PC-3 (cell line): ENCODE data around the gene FRMPD1.

Source experiments
- CTCF ChIP-seq: fragments of 300-600 bp; sonication (generic); conservative IDR thresholded peaks from 2 replicates; pipeline ENCODE4 v1.5.1; 2017; ENCODE audit warnings: antibody characterized with exemption, low read depth, mild to moderate bottlenecking, low read length
- EZH2 ChIP-seq: fragments of 300-600 bp; sonication (generic); IDR thresholded peaks from one replicate; pipeline ENCODE4 v1.6.1; 2017; ENCODE audit warnings: antibody characterized with exemption, mild to moderate bottlenecking, low read length; ENCODE audit not compliant: unreplicated experiment
- EZH2phosphoT487 ChIP-seq: fragments of 300-600 bp; sonication (generic); IDR thresholded peaks from 2 replicates; pipeline ENCODE4 v1.6.1; 2018; ENCODE audit warnings: mild to moderate bottlenecking, antibody characterized with exemption, low read length, borderline replicate concordance

GRCh38 chr9:37643214-37643613 lies 7.5 kb upstream of the FRMPD1 start:
- TF ChIP-seq EZH2phosphoT487 (no peak), CTCF (no peak), EZH2 (no peak)
